IMR-90 (cell line): ENCODE data around the gene PAGE2B. TPM values are rescaled to one million over a fixed set of nuclear protein-coding genes. Genes with fewer than 3 reads are reported as not detected.

Experiments
- ATAC-seq: fragments of 200-7000 bp; cut with Tn5 transposase; 2 replicates; pipeline ENCODE4 v1.9.1; 2020; ENCODE audit warnings: low read depth, mild to moderate bottlenecking, moderate library complexity
- BruUV-seq: library from RNA; stranded (reverse); fragments of 400-500 nt; replicated peaks from 2 replicates; lab custom pipeline; 2021; lab: Mats Ljungman, UMichigan
- CTCF ChIA-PET: fragments of 300-600 bp; formaldehyde crosslinking; extraction: SDS; loops from one replicate; lab custom pipeline; 2021; ENCODE audit warnings: antibody characterized with exemption; lab: Yijun Ruan, JAX
- POLR2A ChIA-PET: fragments of 300-600 bp; sonication (Branson Sonifier 250); formaldehyde crosslinking; loops from one replicate; lab custom pipeline; 2022; ENCODE audit warnings: antibody characterized with exemption; ENCODE audit not compliant: unreplicated experiment; lab: Charles Lee
- DNase-seq: peaks from one replicate; pipeline ENCODE4 v3.0.0; 2013
- H2AFZ ChIP-seq: replicated peaks from 2 replicates; pipeline ENCODE3; 2013; ENCODE audit warnings: low read length, mild to moderate bottlenecking; ENCODE audit not compliant: poor library complexity
- H2AK5ac ChIP-seq: 2 replicates; pipeline ENCODE4 v1.6.1; 2013; ENCODE audit warnings: low read depth, low read length, inconsistent platforms
- H2AK9ac ChIP-seq: replicated peaks from 2 replicates; pipeline ENCODE3; 2013; ENCODE audit warnings: mild to moderate bottlenecking, low read depth, low read length, moderate library complexity; ENCODE audit not compliant: poor library complexity
- H2BK120ac ChIP-seq: 2 replicates; pipeline ENCODE4 v1.6.1; 2013; ENCODE audit warnings: low read depth, low read length, inconsistent platforms
- H2BK15ac ChIP-seq: 3 replicates; pipeline ENCODE4 v1.6.1; 2013; ENCODE audit warnings: low read depth, low read length, inconsistent platforms
- H2BK20ac ChIP-seq: 2 replicates; pipeline ENCODE4 v1.6.1; 2013; ENCODE audit warnings: low read depth, mild to moderate bottlenecking, inconsistent platforms, low read length, moderate library complexity
- H2BK5ac ChIP-seq: 2 replicates; pipeline ENCODE4 v1.6.1; 2013; ENCODE audit warnings: mild to moderate bottlenecking, low read depth, low read length, inconsistent platforms; ENCODE audit not compliant: poor library complexity, severe bottlenecking
- H3K14ac ChIP-seq: replicated peaks from 2 replicates; pipeline ENCODE4 v1.6.1; 2013; ENCODE audit warnings: low read depth, low read length, inconsistent platforms
- H3K18ac ChIP-seq: 2 replicates; pipeline ENCODE4 v1.6.1; 2013; ENCODE audit warnings: low read depth, low read length, control low read depth
- H3K23ac ChIP-seq: 2 replicates; pipeline ENCODE4 v1.6.1; 2013; ENCODE audit warnings: low read depth, low read length, inconsistent platforms
- H3K27ac ChIP-seq: 2 replicates; pipeline ENCODE4 v1.5.1; 2013; ENCODE audit warnings: mild to moderate bottlenecking, control low read depth, low read length; ENCODE audit not compliant: insufficient read depth
- H3K27me3 ChIP-seq: 2 replicates; pipeline ENCODE4 v1.6.1; 2013; ENCODE audit warnings: low read length; ENCODE audit not compliant: control insufficient read depth, insufficient read depth
- H3K36me3 ChIP-seq: 2 replicates; pipeline ENCODE4 v1.6.1; 2013; ENCODE audit warnings: low read length, mixed read lengths; ENCODE audit not compliant: control insufficient read depth, insufficient read depth
- H3K4ac ChIP-seq: 2 replicates; pipeline ENCODE4 v1.6.1; 2013; ENCODE audit warnings: low read depth, low read length, inconsistent platforms
- H3K4me1 ChIP-seq: 2 replicates; pipeline ENCODE4 v1.6.1; 2013; ENCODE audit warnings: low read length, mixed read lengths; ENCODE audit not compliant: control insufficient read depth, insufficient read depth
- H3K4me2 ChIP-seq: 2 replicates; pipeline ENCODE4 v1.6.1; 2013; ENCODE audit warnings: low read depth, mild to moderate bottlenecking, control low read depth, low read length, moderate library complexity
- H3K4me3 ChIP-seq: 2 replicates; pipeline ENCODE4 v1.5.1; 2013; ENCODE audit warnings: low read depth, mild to moderate bottlenecking, control low read depth, low read length, moderate library complexity; ENCODE audit not compliant: insufficient read depth
- H3K56ac ChIP-seq: 2 replicates; pipeline ENCODE4 v1.6.1; 2013; ENCODE audit warnings: low read length, inconsistent platforms; ENCODE audit not compliant: insufficient read depth; ENCODE audit errors: extremely low read depth
- H3K79me1 ChIP-seq, 2 experiments: 2 replicates each; pipeline ENCODE4 v1.6.1; 2013; ENCODE audit warnings: low read length in 2 of 2, inconsistent platforms in 1 of 2, low read depth in 1 of 2
- H3K9ac ChIP-seq: 2 replicates; pipeline ENCODE4 v1.6.1; 2013; ENCODE audit warnings: low read depth, low read length, control low read depth
- H3K9me1 ChIP-seq: 2 replicates; pipeline ENCODE4 v1.6.1; 2013; ENCODE audit warnings: low read length, inconsistent platforms; ENCODE audit not compliant: insufficient read depth
- H3K9me3 ChIP-seq: 2 replicates; pipeline ENCODE4 v1.6.1; 2013; ENCODE audit warnings: low read length; ENCODE audit not compliant: control insufficient read depth, insufficient read depth
- H4K20me1 ChIP-seq: 2 replicates; pipeline ENCODE4 v1.6.1; 2013; ENCODE audit warnings: low read length, inconsistent platforms; ENCODE audit not compliant: insufficient read depth
- H4K5ac ChIP-seq: 2 replicates; pipeline ENCODE4 v1.6.1; 2013; ENCODE audit warnings: mild to moderate bottlenecking, low read depth, low read length, control low read depth
- H4K8ac ChIP-seq, 2 experiments: 2 replicates each; pipeline ENCODE4 v1.6.1; 2013; ENCODE audit warnings: low read depth in 2 of 2, low read length in 2 of 2, control low read depth in 1 of 2, inconsistent platforms in 1 of 2
- H4K91ac ChIP-seq: 2 replicates; pipeline ENCODE4 v1.6.1; 2013; ENCODE audit warnings: low read depth, low read length, inconsistent platforms; ENCODE audit not compliant: insufficient read depth
- BHLHE40 ChIP-seq: fragments of 150-350 bp; IDR thresholded peaks from 2 replicates; pipeline ENCODE4 v1.6.1; 2016; ENCODE audit warnings: mild to moderate bottlenecking, low read depth, low read length
- CEBPB ChIP-seq: IDR thresholded peaks from 2 replicates; pipeline ENCODE4 v1.6.1; 2012; ENCODE audit warnings: low read depth, low read length, improper control_type of control experiment
- CHD1 ChIP-seq: IDR thresholded peaks from 2 replicates; pipeline ENCODE4 v1.6.1; 2012; ENCODE audit warnings: low read depth, low read length, improper control_type of control experiment
- FOS ChIP-seq: fragments of 150-350 bp; IDR thresholded peaks from 2 replicates; pipeline ENCODE4 v1.6.1; 2016; ENCODE audit warnings: low read depth, low read length
- MAFK ChIP-seq: IDR thresholded peaks from 2 replicates; pipeline ENCODE4 v1.6.1; 2012; ENCODE audit warnings: low read depth, low read length, improper control_type of control experiment
- MAZ ChIP-seq: IDR thresholded peaks from 2 replicates; pipeline ENCODE4 v1.6.1; 2012; ENCODE audit warnings: low read depth, mild to moderate bottlenecking, low read length, improper control_type of control experiment, moderate library complexity, borderline replicate concordance
- MXI1 ChIP-seq: IDR thresholded peaks from 2 replicates; pipeline ENCODE4 v1.6.1; 2012; ENCODE audit warnings: low read depth, mild to moderate bottlenecking, low read length, moderate library complexity, borderline replicate concordance
- NFE2L2 ChIP-seq: fragments of 150-350 bp; IDR thresholded peaks from 2 replicates; pipeline ENCODE4 v1.6.1; 2016; ENCODE audit warnings: low read depth, mild to moderate bottlenecking, low read length
- POLR2A ChIP-seq: IDR thresholded peaks from 2 replicates; pipeline ENCODE4 v1.6.1; 2012; ENCODE audit warnings: mild to moderate bottlenecking, low read depth, low read length
- SMC3 ChIP-seq: fragments of 150-350 bp; IDR thresholded peaks from 2 replicates; pipeline ENCODE4 v1.6.1; 2016; ENCODE audit warnings: low read depth, mild to moderate bottlenecking, antibody characterized with exemption, low read length, moderate library complexity
- WGBS, 2 experiments: methylation state at CpG; one replicate each; pipeline versions ENCODE4 v1.1.5 to v1.1.7; 2013; ENCODE audit warnings: missing lambda C conversion rate in 2 of 2; ENCODE audit not compliant: insufficient read length in 1 of 2; ENCODE audit errors: extremely low coverage in 2 of 2; 5-methylcytosine and 5-hydroxymethylcytosine counted together
- dilution Hi-C: fragments of 300-500 bp; cut with HindIII; formaldehyde crosslinking; loops from one replicate; pipeline ENCODE4 v1.14.3; 2018; ENCODE audit warnings: low sequenced_read_pairs; ENCODE audit not compliant: unreplicated experiment
- in situ Hi-C: fragments of 300-500 bp; cut with MboI; formaldehyde crosslinking; loops from 3 replicates; pipeline ENCODE4 v1.14.3; 2019; ENCODE audit warnings: low sequenced_read_pairs, inconsistent platforms, mixed read lengths
- intact Hi-C: fragments of 100-400 bp; cut with micrococcal nuclease; formaldehyde crosslinking; loops from 2 replicates; pipeline ENCODE4 v1.10.0; 2022
- polyA plus RNA-seq, 3 experiments: library from polyadenylated mRNA; depleted of rRNA; stranded (reverse); fragments of >200 nt; gene quantifications; 2 replicates each; pipeline ENCODE4 v1.2.3, GENCODE V29; 2012; ENCODE audit warnings: low replicate concordance in 1 of 3
- total RNA-seq: library from RNA; depleted of rRNA; stranded (reverse); fragments of >200 nt; gene quantifications from 2 replicates; pipeline ENCODE4 v1.2.3, GENCODE V29; 2012
- TF ChIP-seq, protein P1 (sequence below): fragments of 150-350 bp; IDR thresholded peaks from 2 replicates; pipeline ENCODE4 v1.6.1; 2016; ENCODE audit warnings: low read depth, mild to moderate bottlenecking, low read length, moderate library complexity, borderline replicate concordance

PAGE2B gene
- total and polyA plus RNA-seq, 2 of the 4 experiments (the other 2 are of a cell fraction): not detected

- no peaks in the 10 kb centered on the region for H3K4me1 ChIP-seq
- TF ChIP-seq NFE2L2 (no peak), MAZ (no peak), SMC3 (no peak), POLR2A (no peak), MXI1 (no peak), CEBPB (no peak), MAFK (no peak), CHD1 (no peak), BHLHE40 (no peak), FOS (no peak)
- TF ChIP-seq, protein P1, sequence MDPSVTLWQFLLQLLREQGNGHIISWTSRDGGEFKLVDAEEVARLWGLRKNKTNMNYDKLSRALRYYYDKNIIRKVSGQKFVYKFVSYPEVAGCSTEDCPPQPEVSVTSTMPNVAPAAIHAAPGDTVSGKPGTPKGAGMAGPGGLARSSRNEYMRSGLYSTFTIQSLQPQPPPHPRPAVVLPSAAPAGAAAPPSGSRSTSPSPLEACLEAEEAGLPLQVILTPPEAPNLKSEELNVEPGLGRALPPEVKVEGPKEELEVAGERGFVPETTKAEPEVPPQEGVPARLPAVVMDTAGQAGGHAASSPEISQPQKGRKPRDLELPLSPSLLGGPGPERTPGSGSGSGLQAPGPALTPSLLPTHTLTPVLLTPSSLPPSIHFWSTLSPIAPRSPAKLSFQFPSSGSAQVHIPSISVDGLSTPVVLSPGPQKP: no peak
- POLR2A ChIA-PET: no interaction called here
Observed at GRCh38 chrX:55088795-55089489, 14.1 kb downstream of the PAGE2B start, which contains the start of gene PAGE2. PAGE2 (plus strand) TSS chrX:55089018; CDS start chrX:55090021, 1,003 bp downstream.

More at GRCh38 chrX:55088795-55089489, 14.1 kb downstream of the PAGE2B start, which contains the start of gene PAGE2:
- dilution Hi-C loops: no loop called here
- H4K91ac ChIP-seq: no peak within 1 kb of the TSS
- intact Hi-C loops: no loop called here
- no peak within 1 kb of the TSS for H3K18ac ChIP-seq
- H3K36me3 ChIP-seq: no peaks in the 10 kb centered on the region
- no peaks in the 10 kb centered on the region for H3K9me1 ChIP-seq
- H3K56ac ChIP-seq: no peak within 1 kb of the TSS
- no peak within 1 kb of the TSS for H4K8ac ChIP-seq
- H3K27me3 ChIP-seq: no peaks in the 10 kb centered on the region; the same call in 1 of the 2 replicates
- no peaks in the 10 kb centered on the region for H3K9me3 ChIP-seq
- H4K5ac ChIP-seq: no peak within 1 kb of the TSS
- no peak within 1 kb of the TSS for H3K14ac ChIP-seq
- H2BK20ac ChIP-seq: no peak within 1 kb of the TSS
- H2AK9ac ChIP-seq: no peak within 1 kb of the TSS
- H3K4ac ChIP-seq: no peak within 1 kb of the TSS
- in situ Hi-C loops: no loop called here
- H3K4me3 ChIP-seq: no peak within 1 kb of the TSS
- CTCF ChIA-PET: no interaction called here
- no TSS peak for BruUV-seq
- no peak within 1 kb of the TSS for H2BK120ac ChIP-seq
- no peak within 1 kb of the TSS for H3K4me2 ChIP-seq
- no peaks in the 10 kb centered on the region for H4K20me1 ChIP-seq
- H3K79me1 ChIP-seq: no peaks in the 10 kb centered on the region
- DNase-seq (no peak), ATAC-seq (no peak)
- H3K9ac ChIP-seq: no peak within 1 kb of the TSS
- H3K27ac ChIP-seq: no peak within 1 kb of the TSS
- no peak within 1 kb of the TSS for H2AFZ ChIP-seq
- H2BK5ac ChIP-seq: no peak within 1 kb of the TSS
- H3K23ac ChIP-seq: no peak within 1 kb of the TSS
- WGBS, 2 experiments: 78% methylated on average over 10 of the region's 30 CpGs; no CpG with 5 or more reads in 1 of the 2 experiments
- H2BK15ac ChIP-seq: no peak within 1 kb of the TSS
- no peak within 1 kb of the TSS for H2AK5ac ChIP-seq
